AG08396 (cell line): ENCODE data around the gene PTPRN2.

Source experiments
- DNase-seq: peaks from one replicate; pipeline ENCODE4 v3.0.0; 2012; ENCODE audit warnings: low spot score, mixed read lengths

The PTPRN2 gene

DNA sequence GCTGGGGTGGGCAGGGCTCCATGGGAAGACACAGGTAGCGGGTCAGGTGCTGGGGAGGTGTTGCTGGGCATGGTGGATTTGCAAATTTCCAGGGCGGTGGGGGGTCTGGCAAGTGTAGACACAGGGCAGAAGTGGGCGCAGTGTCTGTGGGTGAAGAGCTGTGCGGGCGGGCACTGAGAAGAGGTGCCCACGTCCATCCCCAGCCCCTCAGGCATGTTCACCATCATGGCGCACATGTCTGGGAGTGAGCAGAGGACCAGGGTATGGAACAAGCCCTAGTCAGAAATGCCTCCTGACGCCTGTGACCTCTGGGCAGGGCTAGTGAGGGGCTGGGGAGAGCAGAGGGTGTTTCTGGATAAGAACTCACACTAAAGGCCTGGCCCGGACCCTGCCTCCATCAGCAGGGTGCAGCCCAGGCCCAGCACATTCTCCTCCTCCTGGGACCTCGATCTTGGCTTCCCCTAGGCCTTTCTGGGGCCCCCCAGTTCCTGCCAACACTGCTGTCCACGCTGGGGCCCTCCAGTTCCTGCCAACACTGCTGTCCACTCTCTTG is 612.9 kb downstream of the PTPRN2 start:
- no peak for DNase-seq

DNA sequence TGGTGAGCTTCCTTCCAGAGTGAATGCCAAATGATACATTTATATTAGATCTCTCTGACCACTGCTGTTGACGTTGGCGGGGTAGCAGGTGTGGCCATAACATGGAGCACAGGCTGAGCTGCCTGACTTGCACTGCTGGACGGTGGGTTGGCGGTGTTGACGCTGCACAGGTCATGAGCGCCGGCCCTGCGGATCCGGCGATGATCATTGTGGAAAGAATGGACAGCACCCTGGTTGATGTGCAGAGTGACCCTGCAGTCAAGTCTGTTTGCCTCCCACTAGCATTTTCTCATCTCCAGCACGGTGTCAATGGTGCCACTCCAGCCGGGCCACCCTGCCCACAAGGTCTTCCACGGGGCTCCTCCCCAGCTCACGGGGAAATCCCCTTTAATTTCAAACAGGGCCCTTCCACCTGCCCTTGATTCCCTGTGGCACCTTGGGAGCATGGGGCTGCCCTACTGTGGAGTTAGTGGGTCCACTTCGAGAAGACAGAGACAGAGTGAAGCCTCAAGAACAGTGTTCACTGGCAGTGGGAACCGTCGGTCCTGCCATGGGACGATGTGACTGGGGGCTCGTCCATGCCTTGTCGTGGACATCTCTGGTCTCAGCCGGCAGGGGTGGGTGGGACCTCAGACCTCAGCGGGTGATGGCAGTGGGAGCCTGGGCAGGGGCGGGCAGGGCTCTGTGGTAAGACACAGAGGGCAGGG is 613.5 kb downstream of the PTPRN2 start:
- no peak for DNase-seq

- DNase-seq = no peak
Observed at GRCh38 chr7:157972914-157973313, 614.7 kb downstream of the PTPRN2 start.

GRCh38 chr7:157971501-157971900 is 616.1 kb downstream of the PTPRN2 start:
- DNase-seq = no peak

GRCh38 chr7:157970744-157971143 is 616.9 kb downstream of the PTPRN2 start:
- no peak for DNase-seq

GRCh38 chr7:157969995-157970394 is 617.6 kb downstream of the PTPRN2 start:
- no peak for DNase-seq

GRCh38 chr7:157966490-157966889 is 621.1 kb downstream of the PTPRN2 start:
- no peak for DNase-seq

DNA sequence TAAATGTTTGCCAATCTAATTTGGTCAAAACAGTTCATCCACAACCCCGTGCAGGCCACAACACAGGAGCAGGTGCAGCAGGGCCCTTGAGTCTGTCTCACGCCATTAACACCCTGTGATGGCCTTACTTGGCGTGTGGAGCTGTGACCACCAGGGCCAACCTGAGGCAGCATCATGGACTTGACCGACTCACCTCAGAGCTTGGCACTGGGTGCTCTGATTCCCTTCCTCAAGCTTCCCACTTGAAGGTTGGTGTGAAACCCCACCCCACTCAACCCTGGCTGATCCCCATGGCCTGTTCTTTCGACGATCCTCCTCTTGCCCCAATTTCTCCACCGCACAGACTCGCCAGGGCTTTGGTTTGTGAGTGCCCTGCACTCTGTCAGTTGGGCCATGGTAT is 623.1 kb downstream of the PTPRN2 start:
- no peak for DNase-seq

- DNase-seq = no peak
Observed at GRCh38 chr7:157964016-157964415, 623.6 kb downstream of the PTPRN2 start.

DNA sequence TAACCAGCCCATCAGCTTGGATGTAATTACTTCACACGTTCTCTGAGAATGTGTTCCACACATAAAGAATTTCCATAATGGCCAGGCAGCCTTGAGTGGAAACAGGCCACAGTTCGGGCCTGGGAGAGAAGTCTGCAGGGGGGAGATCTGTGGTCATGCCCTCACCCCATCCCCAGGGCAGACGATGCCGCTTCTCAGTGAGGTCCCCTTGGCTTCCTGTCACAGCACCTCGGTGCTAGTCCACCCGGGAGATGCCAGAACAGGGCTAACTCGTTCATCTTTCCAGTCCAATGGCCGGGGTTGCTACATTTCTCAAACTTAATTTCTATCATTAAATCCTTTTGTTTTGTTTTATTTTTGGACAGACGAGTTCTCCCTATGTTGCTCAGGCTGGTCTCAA is 624.1 kb downstream of the PTPRN2 start:
- DNase-seq = no peak

- no peak for DNase-seq
Observed at GRCh38 chr7:157962458-157963306, 624.9 kb downstream of the PTPRN2 start.

GRCh38 chr7:157961731-157962457 is 625.7 kb downstream of the PTPRN2 start:
- DNase-seq = no peak

DNA sequence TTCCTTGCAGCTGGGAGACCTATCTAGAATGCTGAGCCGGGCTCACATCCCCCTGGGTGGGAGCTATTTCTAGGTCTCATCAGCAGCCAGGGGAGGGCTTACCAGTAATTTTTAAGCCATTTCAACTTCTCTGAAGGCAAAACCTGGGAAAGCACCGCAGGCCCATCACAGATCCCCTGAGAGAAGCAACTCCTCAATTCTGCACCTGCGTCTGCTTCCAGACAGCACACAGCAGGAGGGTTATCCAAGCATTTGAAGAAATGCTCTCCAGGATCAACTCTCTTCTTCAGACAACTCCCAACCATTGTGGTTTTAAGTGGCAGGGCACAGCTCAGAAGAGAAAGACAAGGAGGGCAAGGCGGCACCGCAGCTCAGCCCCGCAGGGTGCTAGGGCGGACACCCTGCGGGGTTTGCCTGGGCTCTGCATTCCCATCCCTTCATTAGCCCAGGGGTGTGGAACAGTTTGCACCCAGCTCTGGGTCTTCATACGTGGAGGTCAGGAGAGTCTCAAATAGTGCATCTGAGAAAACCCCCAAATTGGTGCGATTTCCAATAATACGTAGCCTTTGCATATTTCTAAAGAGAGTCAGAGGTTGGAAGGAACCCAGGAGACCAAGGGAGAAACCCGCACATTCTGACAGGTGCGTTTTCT is 632.1 kb downstream of the PTPRN2 start:
- DNase-seq = no peak

DNA sequence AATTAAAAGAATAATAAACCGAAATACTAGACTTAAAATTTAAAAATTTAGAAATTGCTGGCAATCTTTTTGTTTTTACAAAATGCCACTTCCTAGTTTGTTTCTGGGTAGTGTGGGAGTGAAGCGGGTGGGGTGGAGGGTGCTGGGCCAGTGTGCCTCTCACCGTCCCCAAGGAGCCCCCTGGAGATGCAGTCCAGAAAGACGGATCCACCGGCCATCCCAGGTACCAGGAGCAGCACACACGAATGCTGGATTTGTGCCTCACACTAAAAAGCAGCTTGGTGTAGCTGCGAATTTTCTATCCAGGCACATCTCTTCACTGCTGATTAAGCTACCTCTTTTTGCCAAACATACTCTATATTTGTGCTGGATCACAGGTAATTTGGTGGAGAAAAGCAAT is 632.7 kb downstream of the PTPRN2 start:
- DNase-seq = no peak

- DNase-seq = no peak
Observed at GRCh38 chr7:157952841-157953645, 634.6 kb downstream of the PTPRN2 start.

- DNase-seq = no peak
Observed at GRCh38 chr7:157952050-157952667, 635.5 kb downstream of the PTPRN2 start.

GRCh38 chr7:157951300-157952049 is 636.1 kb downstream of the PTPRN2 start:
- no peak for DNase-seq

DNA sequence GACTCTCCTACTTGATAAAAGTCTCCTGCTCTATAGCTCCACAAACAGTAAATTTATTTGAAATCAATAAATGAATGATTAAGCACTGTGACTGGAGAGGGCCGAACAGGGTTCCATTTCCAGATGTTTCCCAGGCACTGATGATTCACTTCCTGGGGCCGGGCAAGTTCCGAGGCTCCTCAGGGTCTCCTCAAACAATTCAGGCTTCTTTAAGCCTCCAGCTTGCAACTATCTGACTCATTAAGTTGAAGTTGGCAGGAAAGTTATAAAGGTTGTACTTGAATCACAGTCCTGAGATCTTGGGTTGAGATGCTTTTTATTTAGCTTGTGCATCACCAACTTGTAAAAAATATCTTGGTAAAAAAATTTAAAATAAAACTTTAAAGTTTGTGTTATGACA is 637.9 kb downstream of the PTPRN2 start:
- no peak for DNase-seq

DNA sequence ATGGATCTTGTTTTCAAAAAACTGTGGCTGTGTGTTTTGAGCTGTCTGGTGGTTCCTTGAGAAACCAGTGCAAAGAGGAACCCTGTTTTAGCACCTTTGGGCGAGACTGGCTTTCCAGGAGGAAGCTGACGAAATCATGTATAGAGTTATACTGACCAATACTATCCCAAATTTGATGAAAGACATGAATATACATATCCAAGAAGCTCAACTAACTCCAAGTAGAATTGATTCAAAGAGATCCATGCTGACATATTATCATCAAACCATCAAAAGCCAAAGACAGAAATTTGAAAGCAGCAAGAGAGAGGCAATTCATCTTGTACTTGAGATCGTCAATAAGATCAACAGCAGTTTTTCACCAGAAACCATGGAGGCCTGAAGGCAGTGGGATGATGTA is 640.1 kb downstream of the PTPRN2 start:
- DNase-seq = no peak
